HG03520 (cell line): ENCODE measurements around the gene HEXD.

Source experiments
- ATAC-seq: cut with Tn5 transposase; IDR thresholded peaks from one replicate; pipeline ENCODE4 v1.9.1; 2021; ENCODE audit warnings: mild to moderate bottlenecking, moderate library complexity; ENCODE audit not compliant: unreplicated experiment

Gene HEXD

GRCh38 chr17:82414548-82415281 is 3.4 kb upstream of the HEXD start:
- ATAC-seq = no peak

GRCh38 chr17:82415336-82415735 is 2.8 kb upstream of the HEXD start:
- no peak for ATAC-seq

GRCh38 chr17:82415786-82416185 is 2.4 kb upstream of the HEXD start:
- ATAC-seq = no peak

GRCh38 chr17:82416264-82416663 is 1.9 kb upstream of the HEXD start:
- ATAC-seq = no peak

- no peak for ATAC-seq
These were observed 1.4 kb upstream of the HEXD start for GRCh38 chr17:82416771-82417170.

- ATAC-seq = no peak
These were observed 1.4 kb downstream of the HEXD start for GRCh38 chr17:82419540-82419939.

- ATAC-seq = no peak
These were observed 6.1 kb downstream of the HEXD start for GRCh38 chr17:82424001-82424862.

- no peak for ATAC-seq
These were observed 6.7 kb downstream of the HEXD start for GRCh38 chr17:82424863-82425159.

GRCh38 chr17:82428546-82428945 is 10.4 kb downstream of the HEXD start:
- ATAC-seq = no peak

- ATAC-seq = no peak
These were observed 11.7 kb downstream of the HEXD start for GRCh38 chr17:82429824-82430223.

- ATAC-seq = no peak
These were observed 13.9 kb downstream of the HEXD start for GRCh38 chr17:82432017-82432416.

- no peak for ATAC-seq
These were observed 15.5 kb downstream of the HEXD start for GRCh38 chr17:82433560-82434215.

GRCh38 chr17:82434216-82434565 is 16.0 kb downstream of the HEXD start:
- ATAC-seq = no peak

GRCh38 chr17:82435103-82435502 is 17.0 kb downstream of the HEXD start:
- no peak for ATAC-seq

GRCh38 chr17:82435601-82436583 is 17.7 kb downstream of the HEXD start:
- ATAC-seq = no peak

- ATAC-seq = no peak
These were observed 18.6 kb downstream of the HEXD start for GRCh38 chr17:82436601-82437324.

- no peak for ATAC-seq
These were observed 19.1 kb downstream of the HEXD start for GRCh38 chr17:82437325-82437668.

GRCh38 chr17:82438401-82439193 is 20.4 kb downstream of the HEXD start:
- ATAC-seq = no peak

GRCh38 chr17:82439194-82439828 is 21.2 kb downstream of the HEXD start:
- no peak for ATAC-seq
